ENCODE results near the gene PTOV1.

GRCh38 chr19:49871349-49871985, 20.5 kb downstream of the PTOV1 start:
- TF ChIP-seq TAF1 (IDR thresholded peaks at IDR 0.05; ENCODE audit: low read depth, low read length) = no peak
- no peak for TF ChIP-seq POLR2A (IDR thresholded peaks at IDR 0.05; ENCODE audit: low read depth, low read length)
- no peak for TF ChIP-seq POLR2AphosphoS5 (IDR thresholded peaks at IDR 0.05; ENCODE audit: low read depth, low read length)
- TF ChIP-seq POU2F2 (IDR thresholded peaks at IDR 0.05; ENCODE audit: low read depth, low read length) = no peak
- no peak for TF ChIP-seq SPI1 (IDR thresholded peaks at IDR 0.05; ENCODE audit: low read depth, low read length)
- no peak for TF ChIP-seq PAX5 (IDR thresholded peaks at IDR 0.05; ENCODE audit: insufficient read depth, low read length, severe bottlenecking)

Data from GM12891 (cell line).